Activated B cell treated with CpG ODN at 0.5 μM for 24 hours (primary cell): Measurements from ENCODE around the gene RABGAP1L. TPM values are rescaled to one million over a fixed set of nuclear protein-coding genes. Genes with fewer than 3 reads are reported as not detected.
"Not testable (repeated sequence)": the region's sequence is repeated elsewhere in the genome, so short reads cannot be mapped to it uniquely, and the experiment has no call there.

ENCODE experiments used
- ATAC-seq: fragments of 200-7000 bp; cut with Tn5 transposase; one replicate; pipeline ENCODE4 v1.10.0; 2021; ENCODE audit warnings: low read depth, mild to moderate bottlenecking, moderate library complexity
- CTCF ChIA-PET: fragments of 350-600 bp; sonication (Branson Sonifier 250); formaldehyde crosslinking; loops from one replicate; lab custom pipeline; 2021; ENCODE audit warnings: antibody characterized with exemption; lab: Charles Lee
- POLR2A ChIA-PET: fragments of 350-600 bp; sonication (Branson Sonifier 250); formaldehyde crosslinking; loops from one replicate; lab custom pipeline; 2021; ENCODE audit warnings: antibody characterized with exemption; lab: Charles Lee
- DNase-seq: peaks from one replicate; pipeline ENCODE4 v3.0.0; 2022
- H3K27ac Mint-ChIP-seq: one replicate; pipeline ENCODE4 v1.8.0; 2020; ENCODE audit warnings: mixed read lengths
- H3K27me3 Mint-ChIP-seq: one replicate; pipeline ENCODE4 v1.8.0; 2021; ENCODE audit warnings: mixed read lengths
- H3K36me3 Mint-ChIP-seq: one replicate; pipeline ENCODE4 v1.8.0; 2021; ENCODE audit warnings: low read depth, mixed read lengths
- H3K4me1 Mint-ChIP-seq: one replicate; pipeline ENCODE4 v1.8.0; 2021; ENCODE audit warnings: mixed read lengths
- H3K4me3 Mint-ChIP-seq: one replicate; pipeline ENCODE4 v1.8.0; 2020; ENCODE audit warnings: mild to moderate bottlenecking, mixed read lengths
- H3K9me3 Mint-ChIP-seq: one replicate; pipeline ENCODE4 v1.8.0; 2020; ENCODE audit warnings: mixed read lengths
- intact Hi-C: fragments of 100-400 bp; cut with micrococcal nuclease; formaldehyde crosslinking; loops from one replicate; pipeline ENCODE4 v1.15.1; 2024
- total RNA-seq: library from RNA; stranded (reverse); gene quantifications from 2 replicates; pipeline ENCODE4 v1.2.3, GENCODE V29; 2022
- TF ChIP-seq, protein P1 (sequence below): fragments of 200-600 bp; IDR thresholded peaks from one replicate; pipeline ENCODE4 v1.8.0; 2022; ENCODE audit warnings: antibody characterized with exemption, mild to moderate bottlenecking

Gene RABGAP1L
- total RNA-seq, 1 donor from 2014 or later: 126 TPM

- intact Hi-C loops: loop anchor here (5.0 kb wide), 1 partner anchor 36 kb away; no protein-coding TSS in a partner anchor
- Mint-ChIP-seq H3K27me3 (no peaks in the 10 kb centered on the region), H3K9me3 (peaks cover 23% of the 10 kb centered on the region), H3K36me3 (peaks cover 82% of the 10 kb centered on the region), H3K4me3 (no peak overlapping the region), H3K4me1 (peaks cover 19% of the 10 kb centered on the region), H3K27ac (no peak overlapping the region)
- ChIA-PET CTCF (no interaction called here), POLR2A (no interaction called here)
- ATAC-seq (no peak), DNase-seq (no peak)
- TF ChIP-seq, protein P1, sequence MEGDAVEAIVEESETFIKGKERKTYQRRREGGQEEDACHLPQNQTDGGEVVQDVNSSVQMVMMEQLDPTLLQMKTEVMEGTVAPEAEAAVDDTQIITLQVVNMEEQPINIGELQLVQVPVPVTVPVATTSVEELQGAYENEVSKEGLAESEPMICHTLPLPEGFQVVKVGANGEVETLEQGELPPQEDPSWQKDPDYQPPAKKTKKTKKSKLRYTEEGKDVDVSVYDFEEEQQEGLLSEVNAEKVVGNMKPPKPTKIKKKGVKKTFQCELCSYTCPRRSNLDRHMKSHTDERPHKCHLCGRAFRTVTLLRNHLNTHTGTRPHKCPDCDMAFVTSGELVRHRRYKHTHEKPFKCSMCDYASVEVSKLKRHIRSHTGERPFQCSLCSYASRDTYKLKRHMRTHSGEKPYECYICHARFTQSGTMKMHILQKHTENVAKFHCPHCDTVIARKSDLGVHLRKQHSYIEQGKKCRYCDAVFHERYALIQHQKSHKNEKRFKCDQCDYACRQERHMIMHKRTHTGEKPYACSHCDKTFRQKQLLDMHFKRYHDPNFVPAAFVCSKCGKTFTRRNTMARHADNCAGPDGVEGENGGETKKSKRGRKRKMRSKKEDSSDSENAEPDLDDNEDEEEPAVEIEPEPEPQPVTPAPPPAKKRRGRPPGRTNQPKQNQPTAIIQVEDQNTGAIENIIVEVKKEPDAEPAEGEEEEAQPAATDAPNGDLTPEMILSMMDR: no peak
Measured at GRCh38 chr1:174308604-174309003, 149.3 kb downstream of the RABGAP1L start.

GRCh38 chr1:174309490-174309889 lies 150.2 kb downstream of the RABGAP1L start:
- H3K4me1 Mint-ChIP-seq: peaks cover 28% of the 10 kb centered on the region
- no peaks in the 10 kb centered on the region for H3K27me3 Mint-ChIP-seq
- H3K27ac Mint-ChIP-seq: no peak overlapping the region
- CTCF ChIA-PET: no interaction called here
- no peak for ATAC-seq
- DNase-seq: no peak
- POLR2A ChIA-PET: no interaction called here
- peaks cover 89% of the 10 kb centered on the region for H3K36me3 Mint-ChIP-seq
- H3K9me3 Mint-ChIP-seq: peaks cover 30% of the 10 kb centered on the region
- intact Hi-C loops: loop anchor here (5.0 kb wide), 1 partner anchor 37 kb away; no protein-coding TSS in a partner anchor
- no peak overlapping the region for H3K4me3 Mint-ChIP-seq
- TF ChIP-seq, protein P1: no peak

GRCh38 chr1:174314433-174314832 lies 155.1 kb downstream of the RABGAP1L start:
- no peak for ATAC-seq
- CTCF ChIA-PET: no interaction called here
- peak overlapping the region; percentile 75 for H3K27ac Mint-ChIP-seq
- peak overlapping the region; percentile 52 for H3K4me3 Mint-ChIP-seq
- peaks cover 64% of the 10 kb centered on the region for H3K4me1 Mint-ChIP-seq
- intact Hi-C loops: no loop called here
- TF ChIP-seq, protein P1: no peak
- POLR2A ChIA-PET: no interaction called here
- no peaks in the 10 kb centered on the region for H3K27me3 Mint-ChIP-seq
- peaks cover 45% of the 10 kb centered on the region for H3K9me3 Mint-ChIP-seq
- no peak for DNase-seq
- peaks cover 92% of the 10 kb centered on the region for H3K36me3 Mint-ChIP-seq

DNA sequence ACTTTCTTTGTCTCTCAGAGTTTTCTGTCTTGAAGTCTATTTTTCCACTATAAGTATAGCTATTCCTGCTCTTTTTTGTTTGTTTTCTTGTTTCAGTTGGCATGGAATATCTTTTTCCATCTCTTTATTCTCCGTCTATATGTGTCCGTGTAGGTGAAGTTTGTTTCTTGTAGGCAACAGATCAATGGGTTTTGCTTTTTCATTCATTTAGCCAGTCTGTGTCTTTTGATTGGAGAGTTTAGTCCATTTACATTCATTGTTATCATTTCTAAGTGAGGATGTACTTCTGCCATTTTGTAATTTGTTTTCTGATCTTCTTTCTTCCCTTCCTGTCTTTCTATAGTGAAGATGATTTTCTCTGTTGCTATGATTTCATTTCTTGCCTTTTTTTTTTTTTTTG lies 155.9 kb downstream of the RABGAP1L start:
- ATAC-seq (no peak), DNase-seq (no peak)
- intact Hi-C loops: no loop called here
- POLR2A ChIA-PET: no interaction called here
- CTCF ChIA-PET: no interaction called here
- TF ChIP-seq, protein P1: no peak
- Mint-ChIP-seq H3K4me1 (peaks cover 64% of the 10 kb centered on the region), H3K4me3 (no peak overlapping the region), H3K27ac (no peak overlapping the region), H3K36me3 (peaks cover 92% of the 10 kb centered on the region), H3K27me3 (no peaks in the 10 kb centered on the region), H3K9me3 (peaks cover 51% of the 10 kb centered on the region)

DNA sequence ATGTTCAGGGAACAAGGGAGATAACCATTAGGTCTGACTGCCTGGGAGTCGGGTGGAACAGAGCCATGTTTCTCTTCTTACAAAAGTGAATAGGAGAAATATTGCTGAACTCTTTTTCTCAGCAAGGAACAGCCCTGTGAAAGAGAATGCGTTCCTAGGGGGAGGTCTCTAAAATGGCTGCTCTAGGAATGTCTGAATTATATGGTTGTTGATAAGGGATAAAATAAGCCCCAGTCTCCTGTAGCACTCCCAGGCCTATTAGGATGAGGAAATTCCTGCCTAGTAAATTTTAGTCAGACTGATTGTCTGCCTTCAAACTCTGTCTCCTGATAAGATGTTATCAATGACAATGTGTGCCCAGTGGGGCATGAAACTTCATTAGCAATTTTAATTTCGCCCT lies 161.6 kb downstream of the RABGAP1L start:
- Mint-ChIP-seq H3K9me3 (peaks cover 31% of the 10 kb centered on the region), H3K36me3 (peaks cover 78% of the 10 kb centered on the region), H3K4me1 (peaks cover 53% of the 10 kb centered on the region)
- H3K27me3 Mint-ChIP-seq, CTCF ChIA-PET, DNase-seq, POLR2A ChIA-PET, ATAC-seq, H3K4me3 Mint-ChIP-seq, intact Hi-C loops, H3K27ac Mint-ChIP-seq: not testable (repeated sequence)
